ENCODE results near the gene KATNAL1.
"Not testable (repeated sequence)": the region's sequence is repeated elsewhere in the genome, so short reads cannot be mapped to it uniquely, and the experiment has no call there.

Gene KATNAL1

DNA sequence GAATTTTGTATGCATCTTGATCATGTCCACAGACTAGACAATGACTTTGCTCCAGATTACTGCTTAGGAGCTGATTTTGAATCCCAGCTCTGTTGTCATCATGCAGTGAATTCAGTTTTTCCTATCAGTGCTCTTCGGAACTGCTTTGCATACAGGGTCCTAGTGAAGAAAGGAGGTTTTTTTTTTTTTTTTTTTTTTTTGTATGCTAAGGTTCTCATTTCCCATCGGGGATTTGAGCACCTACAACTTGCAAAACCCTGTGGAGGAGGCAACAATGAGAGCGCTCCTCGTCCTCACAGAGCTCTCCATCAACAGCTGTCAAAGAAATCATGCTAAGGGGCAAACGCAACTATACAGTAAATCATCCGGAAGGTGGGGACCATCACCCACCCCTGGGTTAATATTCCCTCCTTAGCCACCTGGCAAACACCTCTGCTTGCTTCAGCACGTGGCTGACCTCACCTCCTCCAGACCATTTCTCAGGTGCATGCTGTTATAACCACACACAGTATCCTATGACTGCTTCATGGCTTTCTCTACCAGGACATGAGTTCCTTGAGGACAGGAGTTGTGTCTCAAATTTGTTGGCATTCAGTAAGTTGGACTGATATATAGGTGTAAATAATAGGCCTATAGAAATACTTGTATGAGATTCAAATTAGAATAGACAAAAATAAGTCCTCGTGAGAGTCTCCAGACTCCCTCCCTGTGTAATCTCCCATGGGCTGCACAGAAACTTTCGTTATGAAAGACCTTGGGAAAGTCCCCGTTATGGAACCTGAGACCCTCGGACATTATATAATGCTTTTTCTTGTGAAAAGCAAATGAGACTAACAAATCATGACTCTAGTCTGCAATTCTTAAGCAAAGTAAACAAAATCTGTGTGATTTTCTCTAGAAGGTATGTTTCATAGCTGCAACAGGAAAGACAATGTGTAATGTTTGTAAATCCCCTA, 113.8 kb downstream of the KATNAL1 start:
- no peak for TF ChIP-seq GATA1 (IDR thresholded peaks at IDR 0.05; ENCODE audit: low read depth, low read length)
- TF ChIP-seq POLR2A (IDR thresholded peaks at IDR 0.05; ENCODE audit: low read length) = no peak
- no peak for DNase-seq

GRCh38 chr13:30192320-30193093, 114.8 kb downstream of the KATNAL1 start:
- DNase-seq = no peak
- no peak for TF ChIP-seq GATA1 (IDR thresholded peaks at IDR 0.05; ENCODE audit: low read depth, low read length)

GRCh38 chr13:30191491-30192100, 115.8 kb downstream of the KATNAL1 start:
- TF ChIP-seq GATA1 (IDR thresholded peaks at IDR 0.05; ENCODE audit: low read depth, low read length) = no peak
- no peak for TF ChIP-seq POLR2A (IDR thresholded peaks at IDR 0.05; ENCODE audit: low read length)
- DNase-seq = no peak

GRCh38 chr13:30186634-30187415, 120.5 kb downstream of the KATNAL1 start:
- no peak for DNase-seq
- TF ChIP-seq GATA1 (IDR thresholded peaks at IDR 0.05; ENCODE audit: low read depth, low read length) (no peak), POLR2A (IDR thresholded peaks at IDR 0.05; ENCODE audit: low read length) (no peak)

GRCh38 chr13:30181888-30182651, 125.3 kb downstream of the KATNAL1 start:
- TF ChIP-seq POLR2A (IDR thresholded peaks at IDR 0.05; ENCODE audit: low read length) (no peak), GATA1 (IDR thresholded peaks at IDR 0.05; ENCODE audit: low read depth, low read length) (no peak)

GRCh38 chr13:30179597-30180276, 127.6 kb downstream of the KATNAL1 start:
- no peak for TF ChIP-seq GATA1 (IDR thresholded peaks at IDR 0.05; ENCODE audit: low read depth, low read length)
- no peak for TF ChIP-seq POLR2A (IDR thresholded peaks at IDR 0.05; ENCODE audit: low read length)
- no peak for DNase-seq

More at GRCh38 chr13:30181888-30182651, 125.3 kb downstream of the KATNAL1 start:
- DNase-seq = no peak

DNA sequence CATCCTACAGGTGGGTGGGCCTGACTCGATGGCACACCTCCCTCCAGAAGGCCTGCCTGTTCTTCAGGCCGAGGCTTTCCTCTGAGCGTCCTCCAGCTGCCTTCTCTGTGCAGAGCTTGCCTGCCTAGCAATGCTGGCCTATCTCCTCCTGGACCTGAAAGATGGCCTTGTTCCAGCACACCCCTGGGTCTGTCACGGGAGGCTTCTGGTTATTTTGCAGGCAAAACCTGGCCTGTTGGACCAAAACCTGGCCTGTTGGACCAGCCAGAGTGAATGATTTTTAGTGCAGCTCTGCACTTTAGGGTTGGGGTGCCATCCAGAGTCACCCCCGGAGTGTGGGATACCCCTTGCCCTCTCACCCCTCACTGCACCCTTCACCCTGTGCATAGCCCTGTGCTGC, 128.4 kb downstream of the KATNAL1 start:
- TF ChIP-seq GATA1 (IDR thresholded peaks at IDR 0.05; ENCODE audit: low read depth, low read length) (no peak), POLR2A (IDR thresholded peaks at IDR 0.05; ENCODE audit: low read length) (no peak)
- DNase-seq = no peak

- no peak for TF ChIP-seq POLR2A (IDR thresholded peaks at IDR 0.05; ENCODE audit: low read length)
Measured at GRCh38 chr13:30175166-30175565, 132.2 kb downstream of the KATNAL1 start.

GRCh38 chr13:30174250-30174649, 133.1 kb downstream of the KATNAL1 start:
- not testable (repeated sequence) for DNase-seq

More at GRCh38 chr13:30175166-30175565, 132.2 kb downstream of the KATNAL1 start:
- DNase-seq = no peak

- TF ChIP-seq GATA1 (IDR thresholded peaks at IDR 0.05; ENCODE audit: low read depth, low read length) (no peak), POLR2A (IDR thresholded peaks at IDR 0.05; ENCODE audit: low read length) (no peak)
- DNase-seq = no peak
Measured at GRCh38 chr13:30173303-30173610, 134.1 kb downstream of the KATNAL1 start.

GRCh38 chr13:30172593-30173302, 134.6 kb downstream of the KATNAL1 start:
- no peak for DNase-seq
- no peak for TF ChIP-seq POLR2A (IDR thresholded peaks at IDR 0.05; ENCODE audit: low read length)
- TF ChIP-seq GATA1 (IDR thresholded peaks at IDR 0.05; ENCODE audit: low read depth, low read length) = no peak

- TF ChIP-seq POLR2A (IDR thresholded peaks at IDR 0.05; ENCODE audit: low read length) (no peak), GATA1 (IDR thresholded peaks at IDR 0.05; ENCODE audit: low read depth, low read length) (no peak)
- no peak for DNase-seq
Measured at GRCh38 chr13:30170569-30170968, 136.8 kb downstream of the KATNAL1 start.

All from erythroblast (primary cell).